Measurements from ENCODE around the gene ARMC5. TPM values are rescaled to one million over a fixed set of nuclear protein-coding genes. Genes with fewer than 3 reads are reported as not detected.
"Not testable (repeated sequence)": the region's sequence is repeated elsewhere in the genome, so short reads cannot be mapped to it uniquely, and the experiment has no call there.

The ARMC5 gene
- total RNA-seq, 1 experiment from 2014 or later, result 18.6 TPM

DNA sequence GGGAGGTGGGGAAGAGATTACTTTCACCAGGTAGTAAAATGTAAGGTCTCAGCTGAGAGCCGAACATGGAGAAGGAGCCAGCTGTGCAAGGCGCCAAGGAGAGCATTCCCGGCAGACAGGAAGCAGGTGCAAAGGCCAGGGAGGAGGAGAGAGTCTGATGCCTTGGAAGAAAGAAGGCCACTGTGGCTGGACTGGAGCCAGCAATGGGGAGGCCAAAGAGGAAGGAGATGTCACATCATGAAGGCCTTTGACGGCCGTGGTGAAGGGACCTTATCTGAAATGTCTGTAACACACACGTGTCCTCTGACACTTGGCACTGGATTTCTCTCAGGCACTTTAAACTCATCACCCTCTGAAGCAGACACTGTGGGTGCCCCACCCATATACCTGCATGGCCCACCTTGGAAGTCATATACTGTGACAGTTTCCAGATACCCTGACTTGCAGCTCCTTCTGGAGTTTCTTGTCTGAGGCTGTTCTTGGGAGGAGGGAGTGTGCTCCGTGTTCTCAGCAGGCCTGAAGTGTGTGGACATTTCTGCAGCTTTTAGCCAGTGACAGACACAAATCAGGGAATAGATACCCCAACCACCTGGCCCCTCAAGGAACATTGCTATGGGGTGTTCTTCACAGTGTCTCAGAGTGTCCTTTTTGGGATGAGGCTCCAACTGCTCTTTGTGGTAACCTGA lies 21.7 kb downstream of the ARMC5 start:
- Histone ChIP-seq H3K9me2 (ENCODE audit: insufficient read depth) (no peaks in the 10 kb centered on the region), H3K4me3 (no peak overlapping the region), H3K27ac (no peak overlapping the region), H3K4me1 (replicated peaks; ENCODE audit: insufficient read depth) (peaks cover 15% of the 10 kb centered on the region), H3K36me3 (ENCODE audit: low read depth) (no peaks in the 10 kb centered on the region), H3K79me2 (ENCODE audit: low read depth) (no peaks in the 10 kb centered on the region), H2AFZ (no peak overlapping the region), H3K27me3 (ENCODE audit: insufficient read depth, low read depth) (0 out of 2 replicates have a peak, but pooled peaks cover 4% of the 10 kb centered on the region), H3K4me2 (no peak overlapping the region), H3K9me3 (ENCODE audit: insufficient read depth, low read depth) (no peaks in the 10 kb centered on the region), H3F3A (ENCODE audit: insufficient read depth, low read depth) (peaks cover 19% of the 10 kb centered on the region), H4K20me1 (ENCODE audit: insufficient read depth) (no peaks in the 10 kb centered on the region)
- ChIA-PET CTCF (no interaction called here), POLR2A (ENCODE audit: unreplicated experiment) (no interaction called here)
- intact Hi-C loops (cut with micrococcal nuclease; ENCODE audit: unreplicated experiment), result no loop called here
- DNase-seq, result no peak
- TF ChIP-seq, protein P1, sequence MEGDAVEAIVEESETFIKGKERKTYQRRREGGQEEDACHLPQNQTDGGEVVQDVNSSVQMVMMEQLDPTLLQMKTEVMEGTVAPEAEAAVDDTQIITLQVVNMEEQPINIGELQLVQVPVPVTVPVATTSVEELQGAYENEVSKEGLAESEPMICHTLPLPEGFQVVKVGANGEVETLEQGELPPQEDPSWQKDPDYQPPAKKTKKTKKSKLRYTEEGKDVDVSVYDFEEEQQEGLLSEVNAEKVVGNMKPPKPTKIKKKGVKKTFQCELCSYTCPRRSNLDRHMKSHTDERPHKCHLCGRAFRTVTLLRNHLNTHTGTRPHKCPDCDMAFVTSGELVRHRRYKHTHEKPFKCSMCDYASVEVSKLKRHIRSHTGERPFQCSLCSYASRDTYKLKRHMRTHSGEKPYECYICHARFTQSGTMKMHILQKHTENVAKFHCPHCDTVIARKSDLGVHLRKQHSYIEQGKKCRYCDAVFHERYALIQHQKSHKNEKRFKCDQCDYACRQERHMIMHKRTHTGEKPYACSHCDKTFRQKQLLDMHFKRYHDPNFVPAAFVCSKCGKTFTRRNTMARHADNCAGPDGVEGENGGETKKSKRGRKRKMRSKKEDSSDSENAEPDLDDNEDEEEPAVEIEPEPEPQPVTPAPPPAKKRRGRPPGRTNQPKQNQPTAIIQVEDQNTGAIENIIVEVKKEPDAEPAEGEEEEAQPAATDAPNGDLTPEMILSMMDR (conservative IDR thresholded peaks at IDR 0.05), result no peak
- no peak for TF ChIP-seq EZH2 (IDR thresholded peaks at IDR 0.05; ENCODE audit: low read depth)
- BruUV-seq (replicated peaks), result no TSS peak

DNA sequence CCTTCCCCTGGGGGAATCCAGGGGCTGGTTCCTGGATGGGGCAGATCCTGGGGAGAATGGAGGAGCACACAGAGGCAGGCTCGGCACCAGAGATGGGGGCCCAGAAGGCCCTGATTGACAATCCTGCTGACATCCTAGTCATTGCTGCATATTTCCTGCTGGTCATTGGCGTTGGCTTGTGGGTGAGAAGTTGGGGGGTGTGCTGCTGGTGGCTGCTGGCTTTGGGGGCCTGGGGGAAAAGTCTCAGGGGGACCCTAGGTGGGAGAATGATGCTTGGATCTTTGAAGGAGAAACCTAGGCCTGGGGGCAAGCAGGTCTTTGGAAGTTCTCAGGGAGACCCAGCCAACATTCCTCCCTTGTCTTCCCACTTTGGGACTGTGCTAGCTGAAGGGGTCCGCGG lies 23.8 kb downstream of the ARMC5 start, which contains the start of gene SLC5A2:
SLC5A2 (plus strand) TSS at position 43 of the 400 bp plus-strand sequence; CDS start at position 57, 14 bp downstream.
- no TSS peak for BruUV-seq (replicated peaks)
- H2AFZ ChIP-seq, result no peak within 1 kb of the TSS
- no peaks in the 10 kb centered on the region for H3K79me2 ChIP-seq (ENCODE audit: low read depth)
- H3K27me3 ChIP-seq (ENCODE audit: insufficient read depth, low read depth), result 0 out of 2 replicates have a peak, but pooled peaks cover 4% of the 10 kb centered on the region
- ChIA-PET POLR2A (ENCODE audit: unreplicated experiment) (no interaction called here), CTCF (no interaction called here)
- H3K4me3 ChIP-seq, result no peak within 1 kb of the TSS
- H3K36me3 ChIP-seq (ENCODE audit: low read depth), result no peaks in the 10 kb centered on the region
- no peak within 1 kb of the TSS for H3K27ac ChIP-seq
- H3K9me3 ChIP-seq (ENCODE audit: insufficient read depth, low read depth), result no peaks in the 10 kb centered on the region
- TF ChIP-seq EZH2 (IDR thresholded peaks at IDR 0.05; ENCODE audit: low read depth), result no peak
- TF ChIP-seq, protein P1 (conservative IDR thresholded peaks at IDR 0.05), result no peak
- intact Hi-C loops (cut with micrococcal nuclease; ENCODE audit: unreplicated experiment), result no loop called here
- no peak within 1 kb of the TSS for H3K4me2 ChIP-seq
- no peaks in the 10 kb centered on the region for H3K9me2 ChIP-seq (ENCODE audit: insufficient read depth)
- H3F3A ChIP-seq (ENCODE audit: insufficient read depth, low read depth), result peaks cover 9% of the 10 kb centered on the region
- H3K4me1 ChIP-seq (replicated peaks; ENCODE audit: insufficient read depth), result peaks cover 17% of the 10 kb centered on the region
- no peak for DNase-seq
- no peaks in the 10 kb centered on the region for H4K20me1 ChIP-seq (ENCODE audit: insufficient read depth)

DNA sequence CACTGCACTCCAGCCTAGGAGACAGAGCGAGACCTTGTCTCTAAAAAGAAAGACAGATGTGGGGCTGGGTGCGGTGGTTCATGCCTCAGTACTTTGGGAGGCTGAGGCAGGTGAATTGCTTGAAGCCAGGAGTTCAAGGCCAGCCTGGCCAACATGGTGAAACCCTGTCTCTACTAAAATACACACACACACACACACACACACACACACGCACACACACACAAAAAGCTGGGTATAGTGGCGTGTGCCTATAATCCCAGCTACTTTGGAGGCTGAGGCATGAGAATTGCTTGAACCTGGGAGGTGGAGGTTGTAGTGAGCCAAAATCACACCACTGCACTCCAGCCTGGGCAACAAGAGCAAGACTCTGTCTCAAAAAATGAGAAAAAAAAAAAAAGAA lies 24.7 kb downstream of the ARMC5 start:
- H3K27ac ChIP-seq; H3K27me3 ChIP-seq (ENCODE audit: insufficient read depth, low read depth); intact Hi-C loops (cut with micrococcal nuclease; ENCODE audit: unreplicated experiment); DNase-seq; H3K9me2 ChIP-seq (ENCODE audit: insufficient read depth); H3K4me1 ChIP-seq (replicated peaks; ENCODE audit: insufficient read depth); H3K4me3 ChIP-seq; POLR2A ChIA-PET (ENCODE audit: unreplicated experiment); H2AFZ ChIP-seq; H3K9me3 ChIP-seq (ENCODE audit: insufficient read depth, low read depth); CTCF ChIA-PET; H3F3A ChIP-seq (ENCODE audit: insufficient read depth, low read depth); H3K36me3 ChIP-seq (ENCODE audit: low read depth); H3K4me2 ChIP-seq; H4K20me1 ChIP-seq (ENCODE audit: insufficient read depth); H3K79me2 ChIP-seq (ENCODE audit: low read depth); BruUV-seq (replicated peaks): not testable (repeated sequence)
